Measurements from ENCODE around the gene ADAT3. TPM values are rescaled to one million over a fixed set of nuclear protein-coding genes. Genes with fewer than 3 reads are reported as not detected.
A peak's percentile ranks its signal among the peaks of the same experiment; 100 is the strongest.
"Not testable (repeated sequence)": the region's sequence is repeated elsewhere in the genome, so short reads cannot be mapped to it uniquely, and the experiment has no call there.

ADAT3 gene
- polyA plus RNA-seq, 1 donor = 2.4 TPM

DNA sequence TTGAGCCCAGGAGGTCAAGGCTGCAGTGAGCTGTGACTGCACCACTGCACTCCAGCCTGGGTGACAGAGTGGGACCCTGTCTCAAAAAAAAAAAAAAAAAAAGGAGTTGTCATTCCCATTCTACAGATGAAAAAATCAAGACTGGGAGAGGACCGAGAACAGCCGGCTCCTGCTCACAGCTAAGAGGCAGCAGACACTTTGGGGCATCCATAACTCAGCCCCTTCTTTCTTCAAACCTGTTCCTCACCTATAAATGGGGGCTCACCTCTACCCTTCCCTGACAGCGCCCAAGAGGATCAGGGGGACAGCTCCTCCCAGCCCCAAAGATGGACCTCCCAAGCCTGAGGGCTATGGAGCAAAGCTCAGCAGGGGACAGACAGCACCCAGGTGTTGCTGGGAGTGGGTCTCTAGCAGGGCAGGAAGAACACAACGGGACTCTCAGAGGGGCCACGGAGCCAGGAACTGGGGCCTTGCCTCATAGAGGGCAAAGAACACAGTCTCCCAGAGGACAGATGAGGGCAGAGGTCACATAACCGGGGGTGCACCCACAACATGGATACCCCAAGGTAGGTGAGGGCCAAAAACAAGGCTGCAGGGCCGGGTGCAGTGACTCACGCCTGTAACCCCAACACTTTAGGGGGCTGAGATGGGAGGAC is 38.4 kb upstream of the ADAT3 start:
- no peak for DNase-seq

DNA sequence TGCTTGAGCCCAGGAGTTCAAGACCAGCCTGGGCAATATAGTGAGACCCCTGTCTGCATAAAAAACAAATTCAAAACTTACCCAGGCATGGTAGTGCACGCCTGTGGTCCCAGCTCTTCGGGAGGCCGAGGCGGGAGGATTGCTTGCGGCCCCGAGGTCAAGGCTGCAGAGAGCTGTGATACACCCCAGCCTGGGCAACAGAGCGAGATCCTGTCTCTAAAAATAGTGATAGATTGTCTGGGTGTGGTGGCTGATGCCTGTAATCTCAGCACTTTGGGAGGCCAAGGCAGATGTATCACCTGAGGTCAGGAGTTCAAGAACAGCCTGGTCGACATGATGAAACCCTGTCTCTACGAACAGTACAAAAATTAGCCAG is 37.9 kb upstream of the ADAT3 start:
- DNase-seq = no peak

DNA sequence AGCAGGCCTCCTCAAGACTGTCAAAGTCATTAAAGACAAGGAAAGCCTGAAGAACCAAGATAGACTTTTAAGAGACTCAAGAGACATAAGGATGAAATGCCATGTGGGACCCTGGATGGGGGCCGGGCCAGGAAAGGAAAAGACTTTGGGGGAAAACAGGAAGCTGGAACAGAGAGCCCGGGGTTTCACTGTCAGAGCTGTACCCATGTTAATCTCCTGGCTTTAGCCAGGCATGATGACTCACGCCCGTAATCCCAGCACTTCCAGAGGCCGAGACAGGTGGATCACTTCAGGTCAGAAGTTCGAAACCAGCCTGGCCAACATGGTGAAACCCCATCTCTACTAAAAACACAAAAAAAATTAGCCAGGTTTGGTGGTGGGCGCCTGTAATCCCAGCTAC is 36.2 kb upstream of the ADAT3 start:
- DNase-seq = no peak

DNA sequence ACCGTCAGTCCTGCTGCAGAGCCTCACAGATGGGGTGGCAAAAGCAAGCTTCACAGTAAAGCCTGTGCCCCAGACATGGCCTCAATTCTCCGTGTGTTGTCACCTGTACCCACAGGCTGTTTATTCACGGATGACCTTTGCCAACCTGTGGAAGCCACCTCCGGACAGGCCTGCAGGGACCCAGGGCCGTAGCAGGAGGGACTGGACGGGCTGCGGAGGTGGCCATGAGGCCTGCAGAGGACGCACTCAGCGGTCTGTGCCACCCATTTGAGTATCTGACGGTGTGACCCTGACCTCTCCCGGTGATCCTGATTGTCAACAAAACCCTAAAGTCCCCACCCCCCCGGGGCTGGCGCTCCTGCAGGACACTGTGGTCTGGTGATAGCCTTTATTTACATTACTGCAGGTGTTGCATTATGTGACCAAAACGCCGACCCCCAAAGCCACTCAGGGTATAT is 34.0 kb upstream of the ADAT3 start:
- DNase-seq = no peak

DNA sequence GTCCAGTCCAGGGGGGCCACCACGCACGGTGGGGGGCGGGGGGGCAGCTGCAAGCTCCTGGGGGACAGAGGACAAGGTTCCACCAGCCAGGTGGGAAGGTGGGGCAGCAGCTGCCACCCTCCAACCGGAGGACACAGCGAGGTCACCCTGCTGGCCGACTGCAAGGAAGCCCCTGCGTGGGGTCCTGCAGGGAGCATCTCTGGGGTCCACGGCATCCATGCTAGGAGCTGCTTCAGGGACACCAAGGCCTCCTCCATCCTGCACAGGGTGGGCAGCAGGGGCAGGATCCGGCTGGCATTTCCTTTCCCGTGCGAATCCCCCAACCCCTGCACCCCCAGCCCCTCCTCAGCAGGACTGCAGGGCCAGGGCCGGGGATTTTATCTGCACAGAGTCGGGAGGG is 33.6 kb upstream of the ADAT3 start:
- DNase-seq = no peak

DNA sequence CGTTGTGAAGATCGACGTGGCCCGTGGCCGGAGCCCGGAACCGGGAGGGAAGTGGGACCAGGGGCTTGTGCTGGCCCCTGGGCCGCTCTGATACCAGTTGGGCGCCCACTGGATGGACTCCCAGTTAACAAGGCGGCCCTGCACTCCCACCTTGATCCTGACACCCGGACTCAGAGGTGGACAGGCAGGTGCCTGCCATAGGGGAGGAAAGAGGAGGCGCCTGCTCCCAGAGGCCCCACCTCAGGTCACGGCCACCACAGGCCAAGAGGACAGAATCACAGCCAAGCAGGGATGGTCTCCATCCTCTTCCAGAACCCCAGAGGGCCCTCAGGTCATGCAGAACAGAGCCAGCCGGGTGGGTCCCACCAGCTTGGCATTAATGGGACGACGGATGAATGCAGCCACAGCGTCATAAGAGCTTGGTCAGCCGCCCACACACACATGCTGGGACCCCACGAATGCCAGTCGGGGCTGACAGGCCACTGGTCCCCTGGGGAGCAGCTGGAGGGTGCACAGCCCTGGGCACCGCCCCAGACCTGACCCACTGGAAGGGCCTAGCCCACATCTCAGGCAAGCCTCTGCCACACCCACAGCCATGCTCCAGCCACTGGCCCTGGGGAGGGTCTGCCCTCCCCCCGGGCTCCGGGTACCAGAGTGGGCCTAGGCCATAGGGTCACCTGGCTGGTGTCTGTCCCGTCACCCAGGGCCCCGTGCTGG is 32.2 kb upstream of the ADAT3 start:
- DNase-seq = no peak

DNA sequence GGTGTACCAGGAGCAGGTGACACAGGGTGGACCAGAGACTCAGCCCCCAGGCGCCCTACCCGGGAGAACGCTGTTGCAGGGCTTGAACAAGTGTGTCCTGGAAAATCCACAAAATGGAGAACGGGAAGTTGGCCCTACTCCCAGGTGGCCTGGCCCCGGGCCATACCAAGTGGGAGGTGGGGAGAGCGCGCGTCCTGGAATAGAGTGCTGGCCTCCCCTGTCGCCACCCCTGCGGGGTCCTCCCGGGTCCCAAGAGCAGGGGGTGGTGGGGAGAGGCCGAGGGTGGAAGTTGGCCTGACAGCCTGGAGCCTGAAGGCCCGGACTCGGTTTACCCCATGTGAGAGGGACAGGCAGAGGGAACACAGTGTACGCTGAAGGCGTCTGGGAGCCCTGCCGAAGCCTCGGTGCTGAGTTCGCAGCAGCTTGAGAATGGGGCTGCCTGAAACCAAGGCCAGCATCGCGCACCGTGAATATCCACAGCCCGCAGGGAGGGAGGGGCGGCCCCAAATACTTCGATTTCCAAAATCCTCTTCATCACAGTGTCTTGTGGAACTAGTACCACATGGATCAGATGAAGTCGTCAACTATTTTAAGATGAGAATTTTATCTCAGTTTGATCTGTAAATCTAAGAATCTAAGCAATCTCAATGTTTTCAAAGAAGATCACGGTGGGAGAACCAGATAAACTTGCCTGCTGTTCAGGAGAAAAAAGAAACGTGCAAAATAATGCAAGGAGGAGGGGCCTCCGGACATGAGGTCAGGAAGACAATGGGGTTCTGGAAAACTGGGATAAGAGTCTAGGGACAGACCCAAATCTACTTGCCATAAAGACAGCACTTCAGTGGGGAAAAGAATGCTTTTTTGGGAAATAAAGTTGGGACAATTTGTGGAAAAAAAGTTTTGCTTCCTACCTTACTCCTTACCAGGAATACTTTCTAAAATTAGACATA is 31.4 kb upstream of the ADAT3 start:
- no peak for DNase-seq

DNA sequence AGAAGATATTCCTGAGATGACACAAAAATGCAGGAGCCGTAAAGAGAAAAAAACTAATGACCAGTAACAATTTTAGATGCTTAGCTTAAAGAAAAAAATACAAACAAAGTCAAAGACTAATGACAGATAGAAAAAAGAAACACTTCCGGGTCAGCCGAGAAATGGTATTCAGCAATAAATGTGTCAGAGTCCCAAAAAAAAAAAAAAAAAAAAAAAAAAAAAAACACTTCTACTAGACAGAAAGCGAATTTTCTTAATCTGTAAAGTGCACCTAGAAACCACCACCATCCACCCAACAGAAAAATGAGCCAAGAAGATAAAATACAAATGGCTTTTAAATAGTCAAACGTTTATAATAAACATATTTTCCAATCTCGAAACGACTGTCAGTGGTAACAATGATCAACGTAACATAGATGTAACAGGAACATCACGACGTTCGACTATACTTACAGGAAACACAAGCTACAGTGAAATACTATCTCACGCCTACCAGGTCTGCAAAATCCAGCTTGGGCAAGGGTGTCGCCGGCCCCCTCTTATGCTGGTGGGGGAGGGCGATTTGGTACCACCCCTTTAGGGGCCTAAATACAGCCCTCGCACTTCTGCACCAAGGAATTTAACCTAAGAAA is 30.5 kb upstream of the ADAT3 start:
- DNase-seq = no peak

DNA sequence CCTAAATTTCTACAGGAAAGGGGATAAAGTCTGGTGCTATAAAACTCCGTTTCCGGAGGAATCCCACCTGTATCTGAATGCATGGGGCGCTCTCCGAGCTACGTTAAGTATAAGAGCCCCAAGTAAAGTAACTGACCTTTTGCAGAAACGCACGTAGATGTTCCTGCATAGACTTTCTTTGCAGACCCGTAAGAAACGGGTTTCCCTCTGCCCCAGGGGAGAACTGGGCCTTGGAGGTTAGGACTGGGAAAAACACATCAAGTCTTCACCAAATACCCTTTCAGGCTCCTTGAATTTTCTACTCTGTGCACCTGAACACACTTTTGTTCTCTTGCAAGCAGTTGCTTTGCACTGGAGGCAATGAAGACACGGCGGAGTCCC is 29.9 kb upstream of the ADAT3 start:
- DNase-seq = not testable (repeated sequence)

DNA sequence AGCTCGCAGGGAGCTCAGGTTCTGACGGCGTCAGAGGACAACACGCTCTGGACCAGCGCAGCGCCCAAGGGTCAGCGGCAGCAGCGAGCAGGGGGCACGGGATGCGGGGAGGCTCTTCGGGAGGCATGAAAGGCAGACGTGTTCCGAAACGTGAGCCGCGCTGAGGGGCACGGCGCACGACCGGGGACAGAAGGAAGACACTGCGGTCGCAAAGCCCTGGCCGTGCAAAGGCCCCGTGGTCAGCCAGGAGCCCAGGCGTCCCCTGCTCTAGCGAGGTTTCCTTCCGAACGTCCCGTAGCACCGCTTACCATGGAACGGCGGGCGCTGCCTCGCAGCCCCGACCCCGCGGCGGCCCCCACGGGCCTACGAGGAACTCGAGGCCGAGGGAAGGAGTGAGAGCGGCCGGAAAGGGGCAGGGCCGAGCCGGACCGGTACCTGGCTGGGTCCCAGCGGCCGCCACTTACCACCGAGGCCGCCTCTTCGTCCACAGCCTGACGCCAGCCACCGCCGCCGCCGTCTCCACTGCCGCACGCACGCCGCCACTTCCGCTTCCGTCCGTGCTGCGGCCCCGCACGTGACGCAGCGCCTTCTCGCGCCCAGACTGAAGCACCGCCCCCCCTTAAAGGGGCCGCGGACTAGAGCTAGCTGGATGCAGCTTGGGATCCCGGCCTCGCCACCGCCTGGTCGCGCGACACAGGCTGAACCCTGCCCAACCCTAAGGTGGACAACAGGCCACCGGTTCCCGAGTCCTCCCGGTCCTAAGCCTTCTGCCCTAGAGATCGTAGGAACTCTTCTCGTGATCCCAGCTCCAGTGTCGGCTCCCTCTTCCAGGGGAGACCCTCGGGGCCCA is 29.3 kb upstream of the ADAT3 start:
- DNase-seq = peak; percentile 90

DNA sequence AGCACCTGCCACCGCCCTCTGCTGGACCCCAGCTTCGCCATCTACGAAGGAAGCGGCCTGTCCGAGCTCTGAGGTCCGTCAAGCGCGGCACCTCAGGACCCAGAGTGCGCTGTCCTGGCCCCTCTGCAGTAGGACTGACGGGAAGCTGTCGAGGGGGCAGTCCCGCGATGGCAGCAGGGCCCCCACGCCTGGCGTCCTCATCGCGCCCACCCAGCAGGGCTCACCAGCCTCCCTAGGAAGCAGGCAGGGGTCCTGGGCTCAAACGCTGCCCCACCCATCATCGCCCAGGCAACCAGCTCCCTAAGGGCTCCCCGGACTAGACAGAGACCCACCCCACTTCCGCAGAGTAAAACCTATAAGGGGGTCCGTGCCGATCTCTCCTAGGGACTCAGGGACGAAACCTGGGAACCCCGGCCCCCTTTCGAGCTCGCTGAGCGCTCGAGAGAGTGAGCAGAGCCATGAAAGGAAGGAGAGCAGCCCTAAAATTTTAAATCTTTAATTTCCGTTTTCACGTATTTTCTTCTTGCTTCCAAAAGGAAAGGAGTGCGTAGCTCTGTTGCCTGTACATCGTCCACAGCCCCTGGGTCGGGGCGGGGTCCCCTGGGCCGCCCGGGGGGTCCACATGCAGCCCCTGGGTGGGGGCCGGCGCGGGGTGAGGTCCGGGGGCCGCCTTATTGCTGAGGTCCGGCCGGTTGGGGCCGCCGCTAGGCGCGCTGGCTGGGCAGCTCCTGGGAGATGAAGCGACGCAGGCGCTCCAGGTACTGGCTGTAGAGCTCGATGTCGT is 28.5 kb upstream of the ADAT3 start:
- not testable (repeated sequence) for DNase-seq

DNA sequence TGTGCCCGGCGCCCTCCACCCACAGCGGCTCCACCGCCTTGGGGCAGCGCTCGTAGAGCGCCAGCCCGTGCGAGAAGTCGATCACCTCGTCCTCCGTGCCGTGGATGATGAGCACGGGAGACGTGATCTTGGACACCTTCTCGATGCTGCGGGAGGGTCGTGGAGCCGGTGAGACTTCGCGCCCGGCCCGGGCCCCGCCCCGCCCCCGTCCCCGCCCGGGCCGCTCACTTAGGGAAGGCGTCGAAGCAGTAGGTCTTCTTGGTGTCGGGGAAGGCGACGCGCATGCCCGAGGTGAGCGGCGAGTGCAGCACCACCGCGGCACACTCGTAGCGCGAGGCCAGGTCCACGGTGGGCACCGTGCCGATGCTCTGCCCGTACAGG is 27.9 kb upstream of the ADAT3 start:
- DNase-seq = not testable (repeated sequence)

DNA sequence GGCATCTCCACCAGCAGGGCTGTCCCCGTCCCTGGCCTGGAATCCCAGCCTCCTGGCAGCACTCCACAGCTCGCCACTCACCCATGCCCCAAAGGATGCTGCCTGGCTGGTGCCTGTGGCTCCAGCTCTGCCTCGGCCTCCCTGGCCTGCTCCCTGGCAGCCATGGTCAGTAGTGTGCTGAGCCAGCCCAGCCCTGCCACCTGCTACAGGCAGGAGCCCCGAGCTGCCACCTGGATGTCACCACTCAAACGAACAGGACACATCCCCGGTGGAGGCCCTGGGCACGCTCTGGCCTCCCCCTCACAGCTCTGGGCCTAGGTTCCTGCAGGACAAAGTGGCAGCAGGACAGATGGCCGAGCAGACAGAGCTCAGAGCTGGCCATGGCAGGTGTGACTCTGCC is 26.6 kb upstream of the ADAT3 start:
- DNase-seq = not testable (repeated sequence)

DNA sequence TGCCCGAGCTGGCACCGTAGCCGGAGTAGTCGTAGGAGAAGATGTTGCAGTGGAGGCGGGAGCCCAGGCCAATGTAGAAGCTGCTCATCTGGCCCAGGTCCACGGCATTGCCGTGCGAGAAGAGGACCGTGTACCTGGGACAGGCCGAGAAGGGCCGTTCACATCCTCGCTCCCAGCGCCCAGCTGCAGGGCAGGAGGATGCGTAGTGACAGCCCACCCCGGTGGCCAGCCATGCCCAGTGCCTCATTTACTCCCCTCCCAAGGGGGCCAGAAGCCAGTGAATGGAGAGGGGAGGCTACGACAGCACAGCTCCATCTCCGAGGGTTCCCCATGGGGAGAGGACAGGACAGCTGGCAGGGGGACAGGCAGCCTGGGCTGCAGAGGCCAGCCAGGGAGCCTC is 25.2 kb upstream of the ADAT3 start:
- not testable (repeated sequence) for DNase-seq

DNA sequence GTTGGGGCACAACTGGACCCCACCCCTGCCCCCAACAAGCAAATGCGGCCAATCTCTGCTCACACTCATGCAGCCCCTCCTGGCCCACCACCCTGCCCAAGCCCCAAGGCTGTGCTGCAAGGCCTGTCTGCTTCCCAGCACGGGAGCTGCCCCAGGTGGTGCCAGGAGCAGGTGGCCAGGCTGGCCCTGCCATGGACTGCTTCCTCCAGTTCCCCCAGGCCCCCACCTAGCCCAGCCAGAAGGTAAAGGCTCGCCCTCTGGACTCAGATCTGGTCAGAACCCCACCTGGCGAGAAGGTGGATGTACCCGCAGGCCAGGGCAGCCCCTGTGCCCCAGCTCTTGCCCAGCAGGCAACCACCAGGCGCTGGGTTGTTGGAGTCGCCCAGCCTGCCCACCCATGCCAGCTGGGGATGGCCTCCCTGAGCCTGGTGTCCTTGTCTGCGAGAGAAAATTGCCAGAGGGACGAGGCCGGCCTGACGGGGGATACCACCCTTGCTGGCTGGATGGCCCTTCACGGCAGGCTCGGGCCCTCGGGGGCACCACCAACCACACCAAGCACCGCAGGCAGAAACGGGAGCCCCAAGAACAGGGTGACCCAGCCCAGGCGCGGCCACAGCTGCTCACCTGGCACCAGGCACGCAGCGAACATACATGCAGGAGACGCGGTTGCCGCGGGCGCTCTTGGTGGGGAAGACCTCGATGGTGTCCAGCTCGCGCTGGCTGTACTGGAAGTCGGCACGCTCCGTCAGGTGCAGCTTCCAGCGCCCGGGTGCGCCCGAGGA is 24.4 kb upstream of the ADAT3 start:
- no peak for DNase-seq

DNA sequence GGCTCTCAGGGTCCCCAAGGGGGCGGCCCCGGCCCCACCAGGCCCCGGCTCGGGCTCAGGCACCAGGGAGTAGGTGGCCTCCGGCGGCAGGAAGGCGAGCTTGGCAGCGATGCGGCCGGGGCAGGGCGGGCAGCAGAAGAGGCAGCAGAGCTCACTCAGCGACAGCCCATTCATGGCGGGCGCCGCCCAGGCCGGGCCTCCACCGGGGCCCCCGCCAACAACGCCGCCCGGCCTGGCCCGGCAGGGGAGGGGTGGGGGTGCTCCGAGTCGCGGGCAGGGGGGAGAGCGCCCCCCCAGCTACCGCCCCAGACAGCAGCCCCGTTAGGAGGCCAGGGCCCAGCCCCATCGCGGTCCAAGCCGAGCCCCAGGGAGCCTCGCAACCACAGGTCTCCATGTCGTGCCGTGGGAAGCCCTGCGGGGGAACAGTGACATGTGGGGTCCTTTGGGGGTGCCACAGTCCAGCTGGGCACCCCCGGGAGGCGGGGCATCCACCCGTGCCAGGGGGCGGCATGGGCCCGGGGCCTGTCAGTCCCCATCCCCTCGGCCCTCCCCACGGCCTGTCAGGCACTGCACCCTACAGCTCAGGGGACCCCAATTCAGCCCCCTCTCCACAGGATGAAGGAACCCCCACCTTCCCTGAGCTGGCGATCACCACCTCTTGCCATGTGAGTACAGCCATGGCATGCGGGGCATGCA is 23.7 kb upstream of the ADAT3 start:
- DNase-seq = not testable (repeated sequence)

DNA sequence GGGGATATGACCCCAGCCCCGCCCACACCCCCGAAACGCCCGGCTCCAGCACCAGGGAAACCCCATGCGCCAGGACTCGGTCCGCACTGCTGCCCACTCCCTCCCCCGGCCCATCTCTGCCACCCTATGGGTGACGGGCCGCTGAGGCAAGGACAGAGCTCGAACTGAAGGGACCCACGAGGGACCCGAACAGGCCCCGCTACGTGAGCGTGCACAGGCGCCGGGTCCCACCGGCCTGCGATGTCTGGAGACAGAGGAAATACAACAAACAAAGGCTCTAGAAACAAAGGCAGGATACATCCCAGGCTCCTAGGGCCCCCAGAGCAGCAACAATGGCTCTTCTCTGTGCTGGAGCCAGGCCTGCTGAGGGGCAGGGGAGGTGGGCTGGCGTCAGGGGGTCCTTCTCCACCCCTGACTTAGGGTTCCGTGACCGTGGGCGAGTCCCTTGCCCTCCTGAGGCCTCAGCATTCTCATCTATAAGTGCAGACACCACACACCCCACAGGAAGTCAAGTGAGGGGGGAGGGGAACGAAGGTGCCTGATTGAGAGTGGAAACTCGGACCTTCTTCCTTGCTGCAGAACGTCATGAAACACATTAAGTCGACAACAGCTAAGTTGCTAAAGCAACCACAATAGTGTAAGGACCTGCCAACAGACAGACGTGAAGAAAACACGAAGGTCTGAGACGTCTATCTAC is 23.0 kb upstream of the ADAT3 start:
- DNase-seq = no peak
